ENCODE results near the gene LRRC49.

GRCh38 chr15:70856884-70857561, 35.6 kb upstream of the LRRC49 start:
- TF ChIP-seq TAF1 (IDR thresholded peaks at IDR 0.05; ENCODE audit: borderline replicate concordance, insufficient read depth, low read length) (no peak), REST (IDR thresholded peaks at IDR 0.05; ENCODE audit: insufficient read depth in 1 of 2, low read depth in 2 of 2, low read length in 2 of 2) (no peak), POLR2AphosphoS5 (IDR thresholded peaks at IDR 0.05; ENCODE audit: low read depth, low read length) (no peak)
